ENCODE measurements around the gene VDAC1. TPM values are rescaled to one million over a fixed set of nuclear protein-coding genes. Genes with fewer than 3 reads are reported as not detected.
"Not testable (repeated sequence)": the region's sequence is repeated elsewhere in the genome, so short reads cannot be mapped to it uniquely, and the experiment has no call there.

The VDAC1 gene
- total RNA-seq, 1 donor from 2014 or later = 489 TPM

GRCh38 chr5:133959643-133960042, 45.1 kb downstream of the VDAC1 start:
- no peak for TF ChIP-seq CTCF (IDR thresholded peaks at IDR 0.05; ENCODE audit: insufficient read depth, low read length, severe bottlenecking)
- Histone ChIP-seq H3K27me3 (ENCODE audit: control insufficient read depth, insufficient read depth, low read length) (no peaks in the 10 kb centered on the region), H3K4me3 (ENCODE audit: low read depth, low read length) (no peak overlapping the region), H3K36me3 (ENCODE audit: control insufficient read depth, insufficient read depth, low read length) (peaks cover 1% of the 10 kb centered on the region)
- DNase-seq (ENCODE audit: low read depth) (no peak), FAIRE-seq (no peak)

- no peaks in the 10 kb centered on the region for H3K27me3 ChIP-seq (ENCODE audit: control insufficient read depth, insufficient read depth, low read length)
- DNase-seq (ENCODE audit: low read depth) (no peak), FAIRE-seq (no peak)
- TF ChIP-seq CTCF (IDR thresholded peaks at IDR 0.05; ENCODE audit: insufficient read depth, low read length, severe bottlenecking) = no peak
- peaks cover 1% of the 10 kb centered on the region for H3K36me3 ChIP-seq (ENCODE audit: control insufficient read depth, insufficient read depth, low read length)
- no peak overlapping the region for H3K4me3 ChIP-seq (ENCODE audit: low read depth, low read length)
Measured at GRCh38 chr5:133957591-133957990, 47.2 kb downstream of the VDAC1 start.

- Histone ChIP-seq H3K27me3 (ENCODE audit: control insufficient read depth, insufficient read depth, low read length) (no peaks in the 10 kb centered on the region), H3K4me3 (ENCODE audit: low read depth, low read length) (no peak overlapping the region), H3K36me3 (ENCODE audit: control insufficient read depth, insufficient read depth, low read length) (peaks cover 1% of the 10 kb centered on the region)
- no peak for TF ChIP-seq CTCF (IDR thresholded peaks at IDR 0.05; ENCODE audit: insufficient read depth, low read length, severe bottlenecking)
- DNase-seq (ENCODE audit: low read depth) (no peak), FAIRE-seq (no peak)
Measured at GRCh38 chr5:133957080-133957479, 47.7 kb downstream of the VDAC1 start.

GRCh38 chr5:133956196-133956595, 48.6 kb downstream of the VDAC1 start:
- not testable (repeated sequence) for H3K36me3 ChIP-seq (ENCODE audit: control insufficient read depth, insufficient read depth, low read length); FAIRE-seq; H3K4me3 ChIP-seq (ENCODE audit: low read depth, low read length); H3K27me3 ChIP-seq (ENCODE audit: control insufficient read depth, insufficient read depth, low read length); DNase-seq (ENCODE audit: low read depth)

- DNase-seq (ENCODE audit: low read depth) = no peak
- Histone ChIP-seq H3K4me3 (ENCODE audit: low read depth, low read length) (no peak overlapping the region), H3K27me3 (ENCODE audit: control insufficient read depth, insufficient read depth, low read length) (no peaks in the 10 kb centered on the region), H3K36me3 (ENCODE audit: control insufficient read depth, insufficient read depth, low read length) (no peaks in the 10 kb centered on the region)
- TF ChIP-seq CTCF (IDR thresholded peaks at IDR 0.05; ENCODE audit: insufficient read depth, low read length, severe bottlenecking) = no peak
- FAIRE-seq = no peak
Measured at GRCh38 chr5:133953568-133954145, 51.1 kb downstream of the VDAC1 start.

- no peak overlapping the region for H3K4me3 ChIP-seq (ENCODE audit: low read depth, low read length)
- DNase-seq (ENCODE audit: low read depth) = peak; percentile 12
- H3K27me3 ChIP-seq (ENCODE audit: control insufficient read depth, insufficient read depth, low read length) = no peaks in the 10 kb centered on the region
- TF ChIP-seq CTCF (IDR thresholded peaks at IDR 0.05; ENCODE audit: insufficient read depth, low read length, severe bottlenecking) = no peak
- FAIRE-seq = no peak
- no peaks in the 10 kb centered on the region for H3K36me3 ChIP-seq (ENCODE audit: control insufficient read depth, insufficient read depth, low read length)
Measured at GRCh38 chr5:133952729-133953567, 51.8 kb downstream of the VDAC1 start.
